Medulla oblongata (tissue), 1 donor: ENCODE results near the gene SPTSSA.
A peak's percentile ranks its signal among the peaks of the same experiment; 100 is the strongest.
"Not testable (repeated sequence)": the region's sequence is repeated elsewhere in the genome, so short reads cannot be mapped to it uniquely, and the experiment has no call there.

ENCODE experiments used
- DNase-seq: peaks from one replicate; pipeline ENCODE4 v3.0.0-alpha.2; 2015; ENCODE audit errors: extremely low spot score

The SPTSSA gene, protein sequence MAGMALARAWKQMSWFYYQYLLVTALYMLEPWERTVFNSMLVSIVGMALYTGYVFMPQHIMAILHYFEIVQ

DNA sequence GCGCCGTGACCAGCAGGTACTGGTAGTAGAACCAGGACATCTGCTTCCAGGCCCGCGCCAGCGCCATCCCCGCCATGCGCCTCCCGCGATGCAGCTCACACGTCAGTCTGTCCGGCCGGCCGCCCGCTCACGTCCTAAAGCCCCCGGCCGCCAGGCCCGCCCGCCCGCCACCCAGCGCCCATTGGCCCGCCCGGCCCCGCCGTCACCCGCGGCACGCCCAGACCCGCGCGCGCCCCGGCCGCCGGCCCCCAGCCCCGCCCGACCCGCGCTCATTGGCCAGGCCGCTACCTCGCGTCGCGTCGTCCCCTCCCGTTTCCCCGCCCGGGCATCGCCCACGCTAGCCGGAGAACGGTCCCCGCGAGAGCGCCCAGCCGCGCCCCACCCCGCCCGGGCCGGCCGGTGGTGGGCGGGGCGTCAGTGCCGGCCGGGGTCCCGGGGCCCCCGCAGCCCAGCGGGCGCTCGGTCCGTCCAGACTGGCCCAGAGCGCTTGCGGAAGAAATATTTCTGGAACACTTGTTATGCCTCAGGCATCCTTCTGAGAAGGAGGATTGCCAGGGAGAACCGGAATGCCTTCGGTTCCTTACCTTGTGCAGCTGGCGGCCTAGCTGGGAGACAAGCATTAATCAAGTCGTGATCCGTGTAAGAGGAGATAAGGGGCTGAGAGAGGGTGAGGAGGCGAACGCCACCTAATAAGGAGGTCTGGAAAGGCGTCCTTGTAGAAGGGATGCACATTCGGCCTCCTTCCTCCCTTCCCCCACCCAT is at the start of gene SPTSSA:
Gene SPTSSA (minus strand): TSS at position 109 of the 762 bp plus-strand sequence. CDS start 33 bp downstream, at position 76.
- peak; percentile 95 for DNase-seq

DNA sequence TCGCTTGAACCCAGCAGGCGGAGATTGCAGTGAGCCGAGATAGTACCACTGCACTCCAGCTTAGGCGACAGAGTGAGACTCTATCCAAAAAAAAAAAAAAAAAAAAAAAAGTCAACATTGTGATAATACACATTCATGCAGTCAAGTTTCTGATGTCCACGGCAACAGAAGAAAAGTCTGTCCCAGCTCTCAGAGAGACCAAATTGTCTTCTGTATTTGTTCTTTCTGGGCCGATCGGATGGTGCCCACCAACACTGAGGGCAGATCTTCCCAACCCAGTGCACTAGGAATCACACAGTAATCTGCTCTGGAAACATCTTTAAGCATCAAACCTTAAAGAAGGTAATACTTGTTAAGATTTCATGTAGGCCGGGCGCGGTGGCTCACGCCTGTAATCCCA is 45.8 kb upstream of the SPTSSA start:
- DNase-seq = no peak

DNA sequence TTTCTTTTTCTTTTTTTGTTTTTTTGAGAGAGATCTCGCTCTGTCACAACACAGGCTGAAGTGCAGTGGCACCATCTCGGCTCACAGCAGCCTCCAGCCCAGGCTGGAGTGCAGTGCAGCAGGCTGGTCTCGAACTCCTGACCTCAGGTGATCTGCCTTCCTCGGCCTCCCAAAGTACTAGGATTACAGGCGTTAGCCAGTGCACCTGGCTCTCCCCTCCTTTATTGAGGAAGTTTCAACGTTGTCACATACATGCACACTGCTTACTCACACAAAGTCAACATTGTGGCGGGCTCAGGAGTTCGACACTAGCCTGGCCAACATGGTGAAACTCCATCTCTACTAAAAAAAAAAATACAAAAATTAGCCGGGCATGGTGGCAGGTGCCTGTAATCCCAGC is 45.4 kb upstream of the SPTSSA start:
- DNase-seq = no peak

DNA sequence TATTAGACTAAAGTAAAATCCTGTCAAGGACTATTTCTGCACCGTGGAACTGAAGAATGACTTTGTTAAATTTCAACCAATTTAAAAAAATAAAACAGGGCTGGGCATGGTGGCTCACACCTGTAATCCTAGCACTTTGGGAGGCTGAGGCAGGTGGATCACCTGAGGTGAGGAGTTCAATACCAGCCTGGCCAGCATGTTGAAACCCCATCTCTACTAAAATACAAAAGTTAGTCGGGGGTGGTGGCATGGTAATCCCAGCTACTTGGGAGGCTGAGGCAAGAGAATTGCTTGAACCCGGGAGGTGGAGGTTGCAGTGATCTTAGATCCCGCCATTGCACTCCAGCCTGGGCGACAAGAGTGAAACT is 43.1 kb upstream of the SPTSSA start:
- not testable (repeated sequence) for DNase-seq

DNA sequence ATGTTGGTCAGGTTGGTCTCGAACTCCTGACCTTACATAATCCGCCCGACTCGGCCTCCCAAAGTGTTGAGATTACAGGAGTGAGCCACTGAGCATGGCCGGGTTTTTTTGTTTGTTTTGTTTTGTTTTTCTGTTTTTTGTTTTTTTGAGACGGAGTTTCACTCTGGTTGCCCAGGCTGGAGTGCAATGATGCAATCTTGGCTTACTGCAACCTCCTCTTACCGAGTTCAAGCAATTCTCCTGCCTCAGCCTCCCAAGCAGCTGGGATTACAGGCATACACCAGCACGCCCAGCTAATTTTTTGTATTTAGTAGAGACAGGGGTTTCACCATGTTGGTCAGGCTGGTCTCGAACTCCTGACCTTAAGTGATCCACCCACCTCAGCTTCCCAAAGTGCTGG is 42.0 kb upstream of the SPTSSA start:
- DNase-seq = not testable (repeated sequence)

DNA sequence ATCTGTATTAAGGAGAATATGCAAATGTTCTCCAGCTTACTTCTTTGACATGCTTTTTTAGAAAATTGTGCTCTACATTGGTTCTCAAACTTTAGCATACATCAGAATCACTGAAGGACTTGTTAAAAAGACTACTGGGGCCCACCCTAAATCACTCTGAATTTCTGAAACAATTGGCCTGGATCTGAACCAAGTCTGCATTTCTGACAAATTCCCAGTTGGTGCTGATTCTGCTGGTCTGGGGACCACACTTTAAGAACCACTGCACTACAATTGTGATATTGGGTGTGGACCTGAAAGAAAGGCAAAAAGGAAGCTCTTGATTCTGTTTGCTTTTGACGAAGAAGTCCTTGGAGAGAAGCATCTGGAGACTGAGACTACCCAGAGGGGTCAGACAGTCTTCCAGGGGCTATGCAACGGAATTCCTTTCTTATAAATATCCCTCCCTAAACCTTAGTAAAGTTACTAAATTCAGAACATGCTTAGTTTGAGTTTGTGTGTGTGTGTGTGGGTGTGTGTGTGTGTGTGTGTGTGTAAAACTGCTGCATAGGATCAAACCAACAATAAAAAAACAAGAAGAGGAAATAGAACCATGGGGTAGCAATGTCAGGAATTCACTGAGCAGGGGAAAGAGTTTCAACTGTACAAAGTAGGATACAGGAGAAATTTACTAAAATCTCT is 40.6 kb upstream of the SPTSSA start:
- no peak for DNase-seq

DNA sequence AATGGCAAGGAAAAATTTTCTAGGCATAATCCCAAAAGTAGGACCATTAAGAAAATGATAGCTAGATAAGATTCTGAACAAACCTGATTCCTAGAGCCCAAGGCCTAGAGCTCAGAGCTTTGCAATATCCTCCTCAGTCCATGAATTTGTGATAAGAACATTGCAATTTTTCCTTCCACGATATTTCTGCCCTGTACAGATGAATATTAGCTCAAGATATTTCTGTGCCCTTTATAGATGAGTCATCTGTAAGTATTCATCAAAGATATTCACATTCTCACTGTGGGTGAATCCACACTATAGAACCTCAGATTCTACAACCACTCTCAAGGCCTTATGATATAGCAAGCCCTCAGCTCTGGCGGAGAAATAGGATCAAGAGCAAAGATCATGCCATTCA is 40.0 kb upstream of the SPTSSA start:
- no peak for DNase-seq

DNA sequence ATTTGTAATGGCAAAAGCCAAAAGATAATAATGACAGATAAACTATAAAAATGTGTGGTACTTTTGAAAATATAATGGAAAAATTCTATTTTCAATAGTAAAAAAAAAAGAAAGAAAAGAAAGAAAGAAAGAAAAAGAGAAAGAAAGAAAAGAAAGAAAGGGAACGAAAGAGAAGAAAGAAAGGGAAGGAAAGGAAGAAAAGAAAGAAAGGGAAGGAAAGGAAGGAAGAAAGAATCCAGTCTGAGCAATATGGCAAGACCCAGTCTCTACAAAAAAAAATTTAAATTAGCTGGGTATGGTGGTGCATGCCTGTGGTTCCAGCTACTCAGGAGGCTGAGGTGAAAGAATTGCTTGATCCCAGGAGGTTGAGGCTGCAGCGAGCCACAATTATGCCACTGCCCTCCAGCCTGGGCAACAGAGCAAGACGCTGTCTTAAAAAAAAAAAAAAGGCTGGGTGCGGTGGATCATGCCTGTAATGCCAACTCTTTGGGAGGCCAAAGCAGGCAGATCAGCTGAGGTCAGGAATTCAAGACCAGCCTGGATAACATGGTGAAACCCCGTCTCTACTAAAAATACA is 39.1 kb upstream of the SPTSSA start:
- no peak for DNase-seq

DNA sequence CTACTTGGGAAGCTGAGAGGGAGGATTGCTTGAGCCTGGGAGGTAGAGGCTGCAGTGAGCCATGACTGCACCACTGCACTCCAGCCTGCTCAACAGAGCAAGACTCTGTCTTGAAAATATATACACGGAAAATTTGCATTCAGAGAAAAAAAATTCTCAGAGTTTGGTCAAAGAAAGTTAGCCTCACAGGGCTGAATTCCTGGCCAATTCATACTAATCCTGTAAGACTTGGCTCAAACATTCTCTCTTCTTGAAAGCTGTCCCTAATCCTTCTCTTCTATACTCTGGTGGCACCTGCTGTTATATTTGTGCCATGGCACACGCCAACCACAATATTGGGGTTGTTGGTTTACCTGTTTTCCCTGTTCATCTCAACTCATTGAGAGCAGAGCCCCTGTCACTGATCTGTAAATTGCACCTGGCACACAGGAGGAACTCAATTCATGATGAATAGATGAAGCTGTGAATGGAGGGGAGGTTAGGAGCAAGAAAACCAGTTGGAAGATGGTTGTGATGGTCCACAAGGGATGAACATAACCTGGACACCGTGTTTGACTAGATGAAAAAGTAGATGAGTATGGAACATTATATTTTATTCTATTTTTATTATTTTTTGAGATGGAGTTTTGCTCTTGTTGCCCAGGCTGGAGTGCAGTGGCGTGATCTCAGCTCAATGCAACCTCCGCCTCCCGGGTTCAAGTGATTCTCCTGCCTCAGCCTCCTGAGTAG is 36.8 kb upstream of the SPTSSA start:
- DNase-seq = no peak

DNA sequence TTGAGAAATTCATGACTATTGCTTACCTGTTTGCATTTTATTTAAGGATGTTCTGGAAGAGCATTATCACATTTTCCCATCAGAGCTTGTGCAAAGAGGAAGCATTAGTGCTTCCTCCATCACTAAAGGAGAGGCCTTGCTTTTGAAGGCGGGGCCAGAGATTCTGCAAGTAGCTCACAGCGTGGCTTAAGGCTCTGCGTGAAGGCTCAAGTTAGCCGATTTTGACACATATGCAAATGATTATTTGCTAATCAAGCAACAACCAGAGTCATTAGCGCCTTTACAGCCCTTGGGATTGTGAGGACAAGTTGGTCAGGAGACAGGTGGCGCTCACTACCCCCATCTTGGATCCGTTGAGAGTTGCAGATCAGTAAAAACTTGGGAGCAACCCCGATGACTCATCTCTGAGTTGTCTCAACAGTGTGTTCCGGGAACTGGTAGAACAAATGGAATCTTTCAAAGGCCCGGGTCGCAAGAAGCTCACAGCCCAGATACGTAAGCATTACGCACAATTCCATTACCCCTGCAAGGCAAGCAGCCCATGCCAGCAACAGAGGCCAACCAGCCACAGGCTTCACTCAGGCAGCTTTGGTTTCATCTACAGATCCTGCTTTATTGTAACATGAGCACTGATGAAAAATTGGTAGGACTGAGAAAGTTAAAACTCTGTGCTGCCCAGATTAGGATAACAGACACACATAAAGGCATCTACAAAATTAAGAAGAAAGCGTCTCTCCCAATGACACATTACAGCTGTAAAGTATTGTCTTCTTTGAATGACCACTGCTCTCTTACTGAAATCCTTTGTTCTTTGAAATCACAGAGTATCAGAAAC is 34.9 kb upstream of the SPTSSA start:
- DNase-seq = peak; percentile 89

DNA sequence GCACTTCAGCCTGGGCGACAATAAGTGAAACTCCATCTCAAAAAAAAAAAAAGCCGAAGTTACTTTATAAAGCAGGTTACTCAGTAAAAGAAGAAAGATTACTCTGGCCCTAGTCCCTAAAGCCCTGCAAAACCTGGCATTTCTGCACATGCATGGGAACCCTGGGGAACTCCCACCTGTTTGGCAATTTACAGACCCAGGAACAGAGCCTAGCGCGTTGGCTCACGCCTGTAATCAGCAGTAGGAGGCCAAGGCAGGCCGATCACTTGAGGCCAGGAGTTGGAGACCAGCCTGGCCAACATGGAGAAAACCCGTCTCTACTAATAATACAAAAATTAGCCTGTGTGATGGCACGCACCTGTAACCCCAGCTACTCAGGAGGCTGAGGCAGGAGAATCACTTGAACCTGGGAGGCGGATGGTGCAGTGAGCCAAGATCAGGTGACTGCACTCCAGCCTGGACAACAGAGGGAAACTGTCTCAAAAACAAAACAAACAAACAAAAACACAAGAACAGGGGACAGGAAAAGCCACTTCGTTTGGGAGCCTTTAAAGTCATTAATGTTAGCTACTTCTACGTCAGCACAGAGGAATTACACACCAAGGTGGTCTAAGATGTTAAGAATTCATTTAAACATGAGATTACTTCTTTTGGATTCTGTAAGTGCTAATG is 34.1 kb upstream of the SPTSSA start:
- no peak for DNase-seq

DNA sequence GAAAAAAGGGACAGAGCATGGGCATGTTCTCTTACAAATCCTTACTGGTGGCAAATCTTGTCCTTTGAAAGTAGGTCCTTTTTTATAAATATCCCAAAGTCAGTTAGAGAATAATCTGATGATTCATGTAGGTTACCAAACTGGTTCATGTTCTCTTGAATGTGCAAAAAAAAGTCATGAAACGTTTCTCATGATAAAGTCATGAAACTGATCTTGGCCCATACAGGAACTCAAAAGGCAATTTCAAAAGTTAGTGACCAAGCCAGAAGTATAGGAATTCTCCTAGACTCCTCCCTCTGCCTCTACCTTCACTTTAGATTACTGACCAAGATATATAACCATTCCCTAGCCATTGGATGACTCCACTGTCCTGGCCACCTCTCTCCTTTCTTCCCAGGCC is 27.3 kb upstream of the SPTSSA start:
- DNase-seq = no peak

DNA sequence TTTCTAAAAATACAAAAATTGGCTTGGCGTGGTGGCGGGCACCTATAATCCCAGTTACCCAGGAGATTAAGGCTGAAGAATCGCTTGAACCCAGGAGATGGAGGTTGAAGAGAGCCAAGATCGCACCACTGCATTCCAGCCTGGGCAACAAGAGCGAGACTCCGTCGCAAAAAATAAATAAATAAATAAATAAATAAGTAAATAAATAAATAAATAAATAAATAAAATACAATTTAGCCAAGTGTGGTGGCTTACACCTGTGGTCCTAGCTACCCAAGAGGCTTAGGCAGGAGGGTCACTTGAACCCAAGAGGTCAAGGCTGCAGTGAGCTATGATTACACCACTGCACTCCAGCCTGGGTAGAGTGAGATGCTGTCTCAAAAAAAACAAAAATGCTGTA is 26.5 kb upstream of the SPTSSA start:
- DNase-seq = no peak

DNA sequence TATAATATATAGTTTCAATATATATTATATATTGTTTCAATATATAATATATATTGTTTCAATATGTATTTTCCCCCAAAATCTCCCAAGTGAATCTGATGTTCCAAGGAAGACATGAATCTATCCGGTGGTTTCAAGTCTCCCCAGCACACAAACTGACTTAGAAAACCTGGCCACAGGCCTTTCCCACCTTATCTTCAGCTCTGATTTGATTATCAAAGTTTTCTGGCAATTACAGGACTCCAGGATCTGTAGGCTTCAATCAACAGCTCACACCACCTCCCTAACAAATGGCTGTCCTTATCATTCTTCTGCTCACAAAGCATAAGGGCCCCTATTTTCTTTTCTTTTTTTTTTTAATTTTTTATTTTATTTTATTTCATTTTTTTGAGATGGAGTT is 22.7 kb upstream of the SPTSSA start:
- DNase-seq = no peak

DNA sequence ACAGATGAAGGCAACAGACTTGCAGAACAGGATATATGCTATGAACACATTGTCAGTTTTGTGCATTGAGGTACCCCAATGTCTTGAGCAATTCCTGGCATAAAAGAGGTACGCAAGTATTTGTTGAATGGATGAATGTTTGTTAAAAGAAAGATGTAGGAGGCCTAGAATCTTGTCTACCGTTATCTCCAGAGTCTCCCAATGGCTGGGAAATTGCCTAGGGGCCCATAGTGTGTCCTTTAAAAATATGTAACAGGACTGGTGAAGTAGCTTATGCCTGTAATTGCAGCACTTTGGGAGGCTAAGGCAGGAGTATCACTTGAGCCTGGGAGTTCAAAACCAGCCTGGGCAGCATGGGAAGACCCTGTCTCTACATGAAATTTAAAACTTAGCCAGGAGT is 20.4 kb upstream of the SPTSSA start:
- DNase-seq = no peak

DNA sequence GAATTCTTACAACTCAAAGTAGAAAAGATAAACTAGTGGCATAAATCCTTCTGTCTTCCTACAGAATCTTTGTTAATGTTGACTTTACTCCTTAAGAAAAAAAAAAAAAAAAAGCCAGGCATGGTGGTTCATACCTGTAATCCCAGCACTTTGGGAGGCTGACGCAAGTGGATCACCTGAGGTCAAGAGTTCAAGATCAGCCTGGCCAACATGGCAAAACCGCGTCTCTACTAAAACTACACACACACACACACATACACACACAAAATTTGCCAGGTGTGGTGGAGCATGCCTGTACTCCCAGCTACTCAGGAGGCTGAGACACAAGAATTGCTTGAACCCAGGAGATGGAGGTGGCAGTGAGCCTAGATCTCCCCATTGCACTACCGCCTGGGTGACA is 17.7 kb upstream of the SPTSSA start:
- DNase-seq = no peak

DNA sequence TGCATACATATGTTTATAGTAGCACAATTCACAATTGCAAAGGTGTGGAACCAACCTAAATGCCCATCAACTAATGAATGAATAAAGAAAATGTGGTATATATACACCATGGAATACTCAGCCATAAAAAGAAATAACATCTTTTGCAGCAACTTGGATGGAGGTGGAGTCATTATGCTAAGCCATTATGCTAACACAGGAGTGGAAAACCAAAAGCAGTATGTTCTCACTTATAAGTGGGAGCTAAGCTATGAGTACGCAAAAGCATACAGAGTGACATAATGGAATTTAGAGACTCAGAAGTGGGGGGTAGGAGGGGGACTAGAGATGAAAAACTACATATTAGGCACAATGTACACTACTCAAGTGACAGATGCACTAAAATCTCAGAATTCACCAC is 16.2 kb upstream of the SPTSSA start:
- no peak for DNase-seq

DNA sequence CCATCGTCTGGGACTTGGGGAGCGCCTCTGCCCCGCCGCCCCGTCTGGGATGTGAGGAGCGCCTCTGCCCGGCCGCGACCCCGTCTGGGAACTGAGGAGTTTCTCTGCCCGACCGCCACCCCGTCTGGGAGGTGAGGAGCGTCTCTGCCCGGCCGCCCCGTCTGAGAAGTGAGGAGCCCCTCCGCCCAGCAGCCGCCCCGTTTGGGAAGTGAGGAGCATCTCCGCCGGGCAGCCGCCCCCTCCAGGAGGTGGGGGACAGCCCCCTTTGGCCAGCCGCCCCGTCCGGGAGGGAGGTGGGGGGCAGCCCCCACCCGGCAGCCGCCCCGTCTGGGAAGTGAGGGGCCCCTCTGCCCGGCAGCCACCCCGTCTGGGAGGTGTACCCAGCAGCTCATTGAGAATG is 14.0 kb upstream of the SPTSSA start:
- DNase-seq = not testable (repeated sequence)

DNA sequence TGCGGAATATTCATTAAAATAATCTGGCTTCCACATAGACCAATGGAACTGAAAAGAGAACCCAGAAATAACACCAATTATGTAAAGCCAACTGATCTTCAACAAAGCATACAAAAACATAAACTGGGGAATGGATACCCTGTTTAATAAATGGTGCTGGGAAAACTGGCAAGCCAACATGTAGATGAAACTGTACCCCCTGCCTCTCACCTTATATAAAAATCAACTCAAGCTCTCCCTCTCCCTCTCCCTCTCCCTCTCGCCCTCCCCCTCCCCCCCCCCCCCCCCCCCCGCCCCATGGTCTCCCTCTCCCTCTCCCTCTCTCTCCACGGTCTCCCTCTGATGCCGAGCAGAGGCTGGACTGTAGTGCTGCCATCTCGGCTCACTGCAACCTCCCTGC is 13.1 kb upstream of the SPTSSA start:
- DNase-seq = no peak

DNA sequence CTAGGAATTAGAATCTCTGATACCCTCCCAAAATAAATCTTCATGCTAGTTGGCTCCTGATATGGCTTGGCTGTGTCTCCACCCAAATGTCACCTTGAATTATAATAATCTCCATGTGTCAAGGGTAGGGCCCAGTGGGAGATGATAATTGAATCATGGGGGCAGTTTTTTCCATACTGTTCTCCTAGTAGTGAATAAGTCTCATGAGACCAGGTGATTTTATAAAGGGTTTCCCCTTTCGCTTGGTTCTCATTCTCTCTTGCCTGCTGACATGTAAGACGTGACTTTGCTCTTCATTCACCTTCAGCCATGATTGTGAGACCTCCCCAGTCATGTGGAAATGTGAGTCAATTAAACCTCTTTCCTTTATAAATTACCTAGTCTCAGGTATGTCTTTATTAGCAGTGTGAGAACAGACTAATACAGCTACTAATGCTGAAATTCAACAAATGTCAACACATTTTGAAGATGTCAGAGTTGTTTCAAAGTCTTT is 12.2 kb upstream of the SPTSSA start:
- DNase-seq = no peak
